ENCODE measurements around the gene ADCK1.

DNA sequence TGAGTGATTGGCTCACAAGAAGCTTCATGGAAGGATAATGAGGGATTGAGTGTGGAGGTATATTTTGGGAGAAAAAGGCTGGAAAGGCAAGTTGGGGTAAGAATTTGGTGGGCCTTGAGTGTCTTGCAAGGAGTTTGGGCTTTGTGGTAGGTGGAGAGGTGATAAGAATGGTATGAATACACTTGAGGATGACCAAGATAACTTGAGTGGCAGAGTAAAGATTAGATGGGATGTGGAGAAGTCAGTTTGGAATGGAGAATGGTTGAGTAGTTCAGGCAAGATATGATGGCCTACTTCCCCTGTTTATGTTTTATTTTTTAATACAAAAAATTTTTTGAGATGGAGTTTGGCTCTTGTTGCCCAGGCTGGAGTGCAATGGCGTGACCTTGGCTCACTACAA, 9.1 kb downstream of the ADCK1 start:
- TF ChIP-seq, protein P1, sequence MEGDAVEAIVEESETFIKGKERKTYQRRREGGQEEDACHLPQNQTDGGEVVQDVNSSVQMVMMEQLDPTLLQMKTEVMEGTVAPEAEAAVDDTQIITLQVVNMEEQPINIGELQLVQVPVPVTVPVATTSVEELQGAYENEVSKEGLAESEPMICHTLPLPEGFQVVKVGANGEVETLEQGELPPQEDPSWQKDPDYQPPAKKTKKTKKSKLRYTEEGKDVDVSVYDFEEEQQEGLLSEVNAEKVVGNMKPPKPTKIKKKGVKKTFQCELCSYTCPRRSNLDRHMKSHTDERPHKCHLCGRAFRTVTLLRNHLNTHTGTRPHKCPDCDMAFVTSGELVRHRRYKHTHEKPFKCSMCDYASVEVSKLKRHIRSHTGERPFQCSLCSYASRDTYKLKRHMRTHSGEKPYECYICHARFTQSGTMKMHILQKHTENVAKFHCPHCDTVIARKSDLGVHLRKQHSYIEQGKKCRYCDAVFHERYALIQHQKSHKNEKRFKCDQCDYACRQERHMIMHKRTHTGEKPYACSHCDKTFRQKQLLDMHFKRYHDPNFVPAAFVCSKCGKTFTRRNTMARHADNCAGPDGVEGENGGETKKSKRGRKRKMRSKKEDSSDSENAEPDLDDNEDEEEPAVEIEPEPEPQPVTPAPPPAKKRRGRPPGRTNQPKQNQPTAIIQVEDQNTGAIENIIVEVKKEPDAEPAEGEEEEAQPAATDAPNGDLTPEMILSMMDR (conservative IDR thresholded peaks at IDR 0.05; ENCODE audit: low read length), result no peak
- no peak for TF ChIP-seq EZH2phosphoT487 (IDR thresholded peaks at IDR 0.05; ENCODE audit: borderline replicate concordance, low read depth, low read length)
